CD1c-positive myeloid dendritic cell (primary cell): ENCODE results near the gene PSMC6.
A peak's percentile ranks its signal among the peaks of the same experiment; 100 is the strongest.
"Not testable (repeated sequence)": the region's sequence is repeated elsewhere in the genome, so short reads cannot be mapped to it uniquely, and the experiment has no call there.

Experiments
- DNase-seq: peaks from one replicate; pipeline ENCODE4 v3.0.0-alpha.2; 2016; ENCODE audit errors: extremely low spot score

PSMC6 gene

GRCh38 chr14:52723514-52724359, 16.7 kb downstream of the PSMC6 start:
- no peak for DNase-seq

GRCh38 chr14:52724360-52724644, 17.3 kb downstream of the PSMC6 start:
- DNase-seq = no peak

- DNase-seq = not testable (repeated sequence)
These were observed 20.5 kb downstream of the PSMC6 start for GRCh38 chr14:52727509-52727908.

- DNase-seq = not testable (repeated sequence)
These were observed 22.0 kb downstream of the PSMC6 start for GRCh38 chr14:52729035-52729434.

- no peak for DNase-seq
These were observed 22.6 kb downstream of the PSMC6 start for GRCh38 chr14:52729585-52729924.

- peak; percentile 98 for DNase-seq
These were observed 23.1 kb downstream of the PSMC6 start, which contains the start of gene STYX for GRCh38 chr14:52729925-52730708. Gene STYX, plus strand, starts transcription at chr14:52730166. Its CDS starts 309 bp downstream, at chr14:52730475.

GRCh38 chr14:52730709-52731111, 23.7 kb downstream of the PSMC6 start:
- peak; percentile 56 for DNase-seq

- no peak for DNase-seq
These were observed 26.8 kb downstream of the PSMC6 start for GRCh38 chr14:52733824-52734223.

GRCh38 chr14:52735921-52736489, 29.0 kb downstream of the PSMC6 start:
- no peak for DNase-seq

- DNase-seq = no peak
These were observed 31.4 kb downstream of the PSMC6 start for GRCh38 chr14:52738409-52738808.

- DNase-seq = no peak
These were observed 33.8 kb downstream of the PSMC6 start for GRCh38 chr14:52740751-52741150.

- DNase-seq = peak; percentile 21
These were observed 34.9 kb downstream of the PSMC6 start for GRCh38 chr14:52741865-52742264.

- no peak for DNase-seq
These were observed 41.8 kb downstream of the PSMC6 start for GRCh38 chr14:52748647-52749292.

- DNase-seq = no peak
These were observed 48.8 kb downstream of the PSMC6 start for GRCh38 chr14:52755607-52756316.

GRCh38 chr14:52759145-52759544, 52.1 kb downstream of the PSMC6 start:
- DNase-seq = no peak

- DNase-seq = not testable (repeated sequence)
These were observed 55.9 kb downstream of the PSMC6 start for GRCh38 chr14:52762923-52763322.

- no peak for DNase-seq
These were observed 60.2 kb downstream of the PSMC6 start for GRCh38 chr14:52767058-52767833.

- DNase-seq = no peak
These were observed 62.9 kb downstream of the PSMC6 start for GRCh38 chr14:52769887-52770286.

GRCh38 chr14:52776816-52777215, 69.8 kb downstream of the PSMC6 start:
- DNase-seq = no peak
